GM18498 (cell line): ENCODE data around the gene FAM47E.
"Not testable (repeated sequence)": the region's sequence is repeated elsewhere in the genome, so short reads cannot be mapped to it uniquely, and the experiment has no call there.

Experiments
- ATAC-seq: cut with Tn5 transposase; IDR thresholded peaks from one replicate; pipeline ENCODE4 v1.9.1; 2021; ENCODE audit warnings: mild to moderate bottlenecking, moderate library complexity; ENCODE audit not compliant: unreplicated experiment

Gene FAM47E

DNA sequence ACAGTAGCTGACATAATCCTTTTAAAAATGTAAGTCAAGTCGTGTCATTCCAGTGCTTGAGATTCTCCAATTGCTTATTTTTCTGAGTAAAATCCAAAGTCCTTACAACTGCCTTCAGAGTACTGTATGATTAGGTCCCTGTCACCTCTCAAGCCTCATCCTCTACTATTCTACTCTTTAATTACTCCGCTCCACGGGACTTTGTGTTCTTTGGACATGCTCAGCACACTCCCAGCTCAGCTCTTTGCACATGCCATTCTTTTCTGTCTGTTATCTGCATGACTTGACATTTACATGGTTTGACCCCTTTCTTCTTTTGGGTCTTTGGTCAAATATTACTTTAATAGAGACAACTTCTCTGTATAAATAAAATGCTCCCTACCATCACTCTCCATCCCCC, 15.1 kb downstream of the FAM47E start:
- no peak for ATAC-seq

GRCh38 chr4:76267811-76268210, 16.3 kb downstream of the FAM47E start:
- no peak for ATAC-seq

DNA sequence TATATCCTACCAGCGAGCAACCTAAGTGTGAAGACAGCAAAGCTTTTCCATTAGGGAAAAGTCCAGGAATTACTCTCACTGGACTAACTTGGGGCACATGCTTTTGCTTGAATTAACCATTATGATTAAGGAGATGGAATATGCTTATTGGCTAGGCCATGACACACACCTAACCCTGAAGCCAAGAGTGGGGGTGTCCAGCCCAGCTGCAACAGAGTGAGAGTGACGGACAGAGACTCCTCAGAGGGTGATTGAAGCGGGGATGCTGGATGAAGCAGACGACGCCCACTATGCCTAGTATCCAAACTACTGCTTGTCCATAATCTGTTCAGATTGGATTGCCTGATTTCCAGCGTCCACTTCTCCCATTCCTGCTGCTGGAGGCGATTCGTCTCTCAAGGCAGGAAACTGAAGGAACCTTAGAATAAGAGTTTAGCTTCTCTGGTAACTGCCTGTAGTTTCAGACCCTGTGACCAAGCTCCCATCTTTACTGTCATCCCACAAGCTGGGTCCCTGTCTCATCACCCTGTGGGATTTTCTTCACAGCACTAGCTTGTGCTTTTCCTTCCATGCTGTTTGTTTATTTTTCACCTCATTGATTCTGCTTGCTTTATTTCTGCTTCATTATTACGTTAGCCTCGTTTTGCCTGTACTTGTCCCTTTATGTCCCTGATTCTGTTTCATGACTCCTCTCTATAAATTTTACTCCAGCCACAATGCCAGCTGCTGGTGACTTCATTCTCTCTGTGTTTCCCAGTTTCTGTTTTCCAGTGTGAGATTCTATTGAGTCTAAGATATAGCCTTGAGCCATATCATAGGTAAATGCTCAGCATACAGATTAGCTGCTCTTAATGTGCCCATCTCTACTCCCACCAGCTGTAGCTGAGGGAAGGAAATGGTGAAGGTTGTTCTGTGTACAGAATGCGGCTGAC, 19.0 kb downstream of the FAM47E start:
- ATAC-seq: no peak

GRCh38 chr4:76271248-76271647, 19.7 kb downstream of the FAM47E start:
- ATAC-seq: no peak

GRCh38 chr4:76272073-76272472, 20.6 kb downstream of the FAM47E start:
- ATAC-seq: no peak

DNA sequence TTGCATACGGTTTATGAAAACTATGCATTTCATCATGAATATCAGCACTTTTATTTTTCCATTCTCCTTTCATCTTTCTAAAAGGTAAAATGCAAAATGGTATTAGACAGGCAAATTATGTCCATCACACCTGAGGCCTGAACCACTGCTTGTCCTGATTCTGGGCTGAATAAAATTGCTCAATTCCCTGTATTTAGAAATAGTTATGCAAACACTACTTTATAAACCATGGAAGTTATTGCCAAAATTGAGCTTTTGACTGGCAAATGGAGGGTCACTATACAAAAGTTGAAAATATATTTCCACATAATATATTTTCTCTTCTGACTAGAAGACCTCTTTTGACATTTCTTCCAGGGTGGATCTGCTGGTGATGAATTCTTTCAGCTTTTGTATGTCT, 21.1 kb downstream of the FAM47E start:
- ATAC-seq: no peak

- ATAC-seq: no peak
Measured at GRCh38 chr4:76272999-76273398, 21.5 kb downstream of the FAM47E start.

DNA sequence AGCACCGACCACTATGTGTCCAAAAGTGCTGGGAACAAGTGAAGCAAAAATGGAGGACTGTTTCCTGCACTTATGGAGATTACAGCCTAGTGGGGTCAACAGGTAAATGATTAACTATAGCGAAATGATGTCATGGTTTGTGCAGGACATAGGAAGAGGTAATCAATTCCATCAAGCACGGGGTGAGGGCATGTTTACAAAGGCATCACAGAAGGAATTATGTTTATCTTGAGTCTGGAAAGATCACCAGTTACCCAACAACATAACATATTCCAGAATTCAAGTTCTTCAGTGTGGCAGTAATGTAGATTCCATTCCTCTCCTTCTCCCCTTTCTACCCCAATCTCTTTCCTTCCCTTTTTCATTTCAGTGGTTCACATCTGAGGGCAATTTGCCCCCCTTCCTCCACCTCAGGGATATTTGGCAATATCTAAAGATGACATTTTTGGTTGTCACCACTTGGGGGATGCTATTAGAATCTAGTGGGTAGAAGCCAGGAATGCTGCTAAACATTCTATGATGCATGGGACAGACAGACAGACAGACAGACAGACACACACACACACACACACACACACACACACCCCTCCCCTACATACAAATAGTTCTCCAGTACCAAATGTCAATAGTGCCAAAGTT, 24.1 kb downstream of the FAM47E start:
- no peak for ATAC-seq

- ATAC-seq: no peak
Measured at GRCh38 chr4:76276813-76277212, 25.3 kb downstream of the FAM47E start.

DNA sequence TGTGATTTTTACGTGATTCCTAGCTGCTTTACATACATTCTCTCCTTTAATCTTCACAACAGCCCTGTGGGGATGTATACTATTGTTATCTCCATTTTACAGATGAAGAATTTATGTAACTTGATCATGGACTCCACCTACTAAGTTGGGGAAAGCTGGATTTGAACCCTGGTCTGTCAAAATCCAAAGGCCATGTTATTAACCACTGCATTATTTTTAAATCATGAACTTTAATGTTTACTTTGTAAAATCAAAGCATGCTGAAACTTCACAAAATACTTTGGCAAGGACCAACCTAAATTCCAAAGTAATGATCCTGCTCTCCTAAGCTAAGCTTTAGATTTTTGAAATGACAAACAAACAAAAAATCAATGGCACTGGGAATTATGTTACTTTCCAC, 26.1 kb downstream of the FAM47E start:
- no peak for ATAC-seq

DNA sequence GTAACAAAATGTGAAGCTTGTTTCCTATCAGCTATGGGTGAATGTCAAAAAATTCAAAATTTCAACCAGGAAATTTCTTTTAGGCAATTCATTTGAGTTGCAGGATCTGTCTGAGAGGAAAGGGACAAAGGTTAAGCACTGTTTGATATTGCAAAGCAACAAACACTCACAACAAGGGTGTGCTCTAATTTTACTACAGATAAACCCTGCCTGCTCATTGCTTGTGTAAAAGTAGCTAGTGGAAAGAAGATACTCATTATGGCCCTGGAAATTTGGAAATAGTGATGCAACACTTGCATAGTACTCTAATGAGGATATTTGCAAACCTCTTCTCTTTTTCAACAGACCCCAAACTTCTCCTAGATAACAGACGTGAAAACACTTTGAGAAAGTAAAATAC, 27.1 kb downstream of the FAM47E start:
- ATAC-seq: no peak

- no peak for ATAC-seq
Measured at GRCh38 chr4:76279462-76279861, 27.9 kb downstream of the FAM47E start.

DNA sequence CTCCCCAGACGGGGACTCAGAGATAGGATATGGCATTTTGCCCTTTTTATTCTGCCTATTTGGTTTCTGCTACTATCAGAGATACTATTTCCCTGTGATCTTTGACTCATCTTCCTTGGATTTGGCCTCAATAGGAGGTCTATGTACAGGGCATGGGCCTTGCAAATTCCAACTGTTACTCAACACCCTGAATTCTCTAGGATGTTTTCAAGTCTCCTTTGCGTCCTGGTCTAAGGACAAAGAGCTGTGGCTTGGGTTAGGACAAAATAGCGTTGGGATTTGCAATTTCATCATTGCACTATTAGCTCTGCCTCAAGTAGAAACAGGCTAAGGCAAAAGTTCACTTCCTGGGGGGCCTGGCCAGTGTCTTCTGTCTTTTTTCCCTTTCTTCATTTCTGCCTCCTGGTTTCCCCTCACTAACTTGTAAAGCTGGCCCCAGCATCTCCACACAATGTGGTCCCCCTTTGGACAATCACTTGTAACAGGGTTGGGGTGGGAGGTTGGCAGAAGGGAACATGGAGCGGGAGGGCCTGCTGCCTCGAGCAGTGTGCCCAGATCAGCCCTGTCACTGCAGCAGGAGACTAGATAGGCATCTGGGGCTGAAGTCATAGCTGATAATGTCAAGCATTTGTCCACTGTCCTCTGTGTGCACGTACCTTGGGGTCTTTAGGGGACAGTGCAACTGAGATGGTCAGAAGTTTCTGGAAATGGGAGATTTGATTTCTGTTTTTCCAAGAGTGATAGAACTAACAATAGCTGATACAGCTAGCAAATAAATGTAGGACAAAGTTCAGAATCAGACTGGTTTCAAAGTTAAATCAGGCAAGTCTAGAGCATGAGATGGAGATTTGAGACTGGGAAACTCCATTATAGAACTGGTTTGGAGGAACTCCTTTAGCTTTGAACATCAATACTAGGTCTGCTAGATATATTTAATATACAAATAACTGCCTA, 29.2 kb downstream of the FAM47E start:
- no peak for ATAC-seq

DNA sequence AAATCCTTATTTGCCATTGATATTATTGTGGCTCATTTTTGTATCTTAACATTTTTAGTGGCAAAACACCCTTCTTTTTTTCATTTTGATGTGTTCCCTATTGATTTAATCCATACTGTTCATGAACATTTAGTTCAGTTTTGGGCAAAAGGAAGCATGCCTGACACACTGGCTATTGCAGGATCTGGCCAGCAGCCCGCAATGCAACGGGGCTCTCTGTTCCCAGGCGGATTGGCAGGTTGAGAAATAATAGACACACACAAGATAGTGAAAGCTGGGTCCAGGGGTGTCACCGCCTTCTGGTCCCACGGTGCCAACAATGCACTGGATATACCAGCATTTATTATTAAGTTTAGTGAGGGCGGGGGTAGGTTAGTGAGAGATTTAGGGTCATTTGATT, 30.1 kb downstream of the FAM47E start:
- not testable (repeated sequence) for ATAC-seq

DNA sequence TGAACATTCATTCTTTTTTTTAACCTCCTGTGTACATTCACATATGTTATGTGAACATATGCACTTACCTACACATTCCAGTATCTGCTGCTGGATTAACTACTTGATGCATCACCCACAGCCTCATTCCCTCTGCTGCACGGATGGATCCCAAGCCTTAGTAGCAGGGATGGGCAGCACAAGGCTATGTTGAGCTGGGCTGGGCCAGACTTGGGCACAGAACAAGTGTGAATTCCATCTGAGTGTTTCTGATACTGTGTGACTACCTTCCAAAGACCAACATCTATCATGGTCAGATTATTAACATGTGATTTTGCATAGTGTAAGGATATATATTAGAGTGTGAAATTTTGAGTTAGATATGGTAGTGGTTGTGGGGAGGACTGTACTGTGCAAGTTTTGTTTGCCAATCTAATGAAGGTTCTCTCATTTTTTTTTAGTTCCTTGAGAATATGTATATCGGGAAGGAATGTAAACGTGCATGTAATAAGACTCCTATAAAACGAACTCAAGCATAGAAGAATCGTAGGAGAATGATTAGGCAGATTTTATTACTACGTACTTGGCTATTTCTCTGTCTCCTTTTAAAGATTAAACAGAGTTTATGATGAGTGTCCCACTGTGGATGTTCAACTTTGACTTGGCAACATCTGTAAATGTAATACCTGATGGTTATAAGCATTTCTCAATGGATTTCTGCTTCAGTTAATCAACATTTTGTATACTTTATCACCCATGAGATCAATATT, 31.6 kb downstream of the FAM47E start:
- no peak for ATAC-seq

DNA sequence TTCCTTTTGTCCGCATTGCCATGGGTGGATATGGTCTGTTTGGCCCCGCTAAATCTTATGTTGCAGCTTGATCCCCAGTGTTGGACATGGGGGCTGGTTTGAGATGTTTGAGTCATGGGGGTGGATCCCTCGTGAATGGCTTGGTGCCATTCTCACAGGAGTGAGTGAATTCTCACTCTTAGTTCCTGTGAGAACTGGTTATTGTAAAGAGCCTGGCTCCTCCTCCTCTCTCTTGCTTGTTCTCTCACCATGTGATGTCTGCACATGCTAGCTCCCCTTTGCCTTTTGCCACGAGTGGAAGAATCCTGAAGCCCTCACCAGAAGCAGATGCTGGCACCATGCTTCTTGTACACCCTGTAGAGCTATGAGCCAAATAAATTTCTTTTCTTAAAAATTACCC, 32.4 kb downstream of the FAM47E start:
- no peak for ATAC-seq

DNA sequence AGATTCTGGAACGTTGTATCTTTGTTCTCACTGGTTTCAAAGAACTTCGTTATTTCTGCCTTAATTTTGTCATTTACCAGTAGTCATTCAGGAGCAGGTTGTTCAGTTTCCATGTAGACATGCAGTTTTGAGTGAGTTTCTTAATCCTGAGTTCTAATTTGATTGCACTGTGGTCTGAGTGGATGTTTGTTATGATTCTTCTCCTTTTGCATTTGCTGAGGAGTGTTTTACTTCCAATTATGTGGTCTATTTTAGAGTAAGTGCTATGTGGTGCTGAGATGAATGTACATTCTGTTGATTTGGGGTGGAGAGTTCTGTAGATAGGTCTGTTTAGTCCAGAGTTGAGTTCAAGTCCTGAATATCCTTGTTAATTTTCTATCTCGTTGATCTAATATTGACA, 36.3 kb downstream of the FAM47E start:
- not testable (repeated sequence) for ATAC-seq

- ATAC-seq: no peak
Measured at GRCh38 chr4:76292730-76293129, 41.2 kb downstream of the FAM47E start.

DNA sequence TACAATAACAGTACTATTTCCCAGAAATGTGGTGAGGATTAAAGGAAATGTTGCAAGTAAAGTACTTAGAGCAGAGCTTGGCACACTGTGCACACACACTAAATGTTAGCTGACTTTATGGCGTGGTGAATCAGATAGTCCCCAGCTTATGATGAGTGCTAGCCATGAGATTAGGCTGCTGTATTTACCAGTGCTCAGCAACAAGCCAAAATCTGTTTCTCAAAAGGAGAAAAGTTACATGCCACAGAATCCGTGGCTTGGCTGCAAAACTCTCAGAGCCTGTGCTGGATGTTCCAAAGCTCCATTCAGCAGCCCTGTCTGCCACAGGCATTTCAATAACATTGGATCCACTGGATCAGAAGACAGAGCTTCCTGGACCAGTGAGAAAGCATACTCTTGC, 42.3 kb downstream of the FAM47E start:
- no peak for ATAC-seq

- ATAC-seq: no peak
Measured at GRCh38 chr4:76296286-76296820, 44.8 kb downstream of the FAM47E start.
